Measurements from ENCODE around the gene TENM4.

TENM4 gene

DNA sequence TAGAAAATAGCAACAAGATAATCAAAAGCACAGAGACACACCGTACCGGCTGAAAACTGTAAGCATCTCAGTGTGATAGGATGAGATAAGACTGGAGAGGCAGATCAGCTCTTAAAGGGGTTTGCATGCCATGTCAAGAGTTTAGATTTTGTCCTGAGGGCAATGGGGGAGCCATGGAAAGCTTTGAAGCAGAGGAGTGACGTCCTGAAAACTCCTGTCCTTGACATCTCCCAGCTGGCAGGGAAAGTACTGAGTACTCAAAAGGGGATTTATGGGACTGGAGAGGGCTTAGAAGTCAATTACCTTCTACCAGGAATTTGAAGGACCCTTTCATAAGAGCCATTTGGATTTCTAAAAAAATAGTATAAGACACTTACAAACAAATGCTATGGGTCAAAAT is 445.7 kb downstream of the TENM4 start:
- peaks cover 58% of the 10 kb centered on the region for H3K36me3 Mint-ChIP-seq (ENCODE audit: low read depth)
- peaks cover 38% of the 10 kb centered on the region for H3K4me1 Mint-ChIP-seq
- peaks cover 28% of the 10 kb centered on the region for H3K9me3 Mint-ChIP-seq
- no peak overlapping the region for H3K27ac Mint-ChIP-seq
- TF ChIP-seq, protein P1, sequence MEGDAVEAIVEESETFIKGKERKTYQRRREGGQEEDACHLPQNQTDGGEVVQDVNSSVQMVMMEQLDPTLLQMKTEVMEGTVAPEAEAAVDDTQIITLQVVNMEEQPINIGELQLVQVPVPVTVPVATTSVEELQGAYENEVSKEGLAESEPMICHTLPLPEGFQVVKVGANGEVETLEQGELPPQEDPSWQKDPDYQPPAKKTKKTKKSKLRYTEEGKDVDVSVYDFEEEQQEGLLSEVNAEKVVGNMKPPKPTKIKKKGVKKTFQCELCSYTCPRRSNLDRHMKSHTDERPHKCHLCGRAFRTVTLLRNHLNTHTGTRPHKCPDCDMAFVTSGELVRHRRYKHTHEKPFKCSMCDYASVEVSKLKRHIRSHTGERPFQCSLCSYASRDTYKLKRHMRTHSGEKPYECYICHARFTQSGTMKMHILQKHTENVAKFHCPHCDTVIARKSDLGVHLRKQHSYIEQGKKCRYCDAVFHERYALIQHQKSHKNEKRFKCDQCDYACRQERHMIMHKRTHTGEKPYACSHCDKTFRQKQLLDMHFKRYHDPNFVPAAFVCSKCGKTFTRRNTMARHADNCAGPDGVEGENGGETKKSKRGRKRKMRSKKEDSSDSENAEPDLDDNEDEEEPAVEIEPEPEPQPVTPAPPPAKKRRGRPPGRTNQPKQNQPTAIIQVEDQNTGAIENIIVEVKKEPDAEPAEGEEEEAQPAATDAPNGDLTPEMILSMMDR (IDR thresholded peaks at IDR 0.05): no peak
- DNase-seq: no peak
- no peak overlapping the region for H3K4me3 Mint-ChIP-seq
- peaks cover 3% of the 10 kb centered on the region for H3K27me3 Mint-ChIP-seq (ENCODE audit: low read depth, poor library complexity)

DNA sequence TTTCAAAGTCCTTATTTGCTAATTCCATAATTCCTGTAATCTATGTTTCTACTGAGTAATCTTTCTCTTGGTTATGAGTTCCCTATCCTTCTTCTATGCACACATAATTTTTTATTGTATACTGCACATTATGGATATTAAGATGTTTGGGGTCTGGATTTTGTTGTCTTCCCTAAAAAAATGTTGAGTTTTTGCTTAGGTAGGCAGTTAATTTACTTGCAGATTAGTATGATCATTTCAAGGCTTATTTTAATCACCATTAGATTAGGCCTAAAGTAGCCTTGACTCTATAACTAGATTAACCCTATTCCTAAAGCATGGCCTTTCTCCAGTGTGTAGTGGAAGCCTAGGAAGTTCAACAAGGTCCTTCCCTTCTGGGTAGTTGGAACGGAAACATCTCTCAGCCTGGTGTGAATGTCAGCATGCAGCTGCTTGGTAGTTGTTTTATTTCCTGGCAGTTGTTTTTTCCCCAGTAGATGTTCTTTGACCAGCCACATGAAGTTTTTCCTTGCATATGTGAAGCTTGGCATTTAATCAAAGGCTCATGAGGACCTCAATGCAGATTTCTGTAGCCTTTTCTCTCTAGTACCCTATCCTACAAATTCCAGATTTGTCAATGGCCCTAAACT is 446.9 kb downstream of the TENM4 start:
- peaks cover 16% of the 10 kb centered on the region for H3K9me3 Mint-ChIP-seq
- DNase-seq: no peak
- H3K4me1 Mint-ChIP-seq: peaks cover 40% of the 10 kb centered on the region
- H3K27me3 Mint-ChIP-seq (ENCODE audit: low read depth, poor library complexity): peaks cover 3% of the 10 kb centered on the region
- H3K36me3 Mint-ChIP-seq (ENCODE audit: low read depth): peaks cover 45% of the 10 kb centered on the region
- TF ChIP-seq, protein P1 (IDR thresholded peaks at IDR 0.05): no peak
- no peak overlapping the region for H3K27ac Mint-ChIP-seq
- H3K4me3 Mint-ChIP-seq: no peak overlapping the region

DNA sequence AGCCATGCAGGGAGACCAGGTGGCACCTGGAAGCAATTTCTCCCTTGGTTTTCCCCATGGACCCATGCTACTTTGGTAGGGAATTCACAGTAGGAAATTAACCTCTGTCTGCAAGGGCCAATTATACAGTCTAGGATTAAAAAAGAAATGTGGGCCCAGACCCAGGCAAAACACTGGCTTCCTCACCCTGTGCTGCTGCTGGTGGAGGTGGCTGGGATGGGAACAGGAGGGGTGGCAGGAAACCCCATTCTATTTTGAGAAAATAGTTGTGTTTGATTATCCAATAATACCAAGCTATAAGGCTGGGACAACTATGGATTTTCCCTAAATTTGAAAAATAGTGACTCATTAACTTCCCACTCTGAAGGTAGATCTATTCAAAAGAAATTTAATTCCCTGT is 449.1 kb downstream of the TENM4 start:
- DNase-seq: no peak
- Mint-ChIP-seq H3K9me3 (peaks cover 6% of the 10 kb centered on the region), H3K4me3 (no peak overlapping the region), H3K4me1 (peaks cover 40% of the 10 kb centered on the region), H3K36me3 (ENCODE audit: low read depth) (peaks cover 29% of the 10 kb centered on the region), H3K27me3 (ENCODE audit: low read depth, poor library complexity) (peaks cover 3% of the 10 kb centered on the region), H3K27ac (no peak overlapping the region)
- TF ChIP-seq, protein P1 (IDR thresholded peaks at IDR 0.05): no peak

DNA sequence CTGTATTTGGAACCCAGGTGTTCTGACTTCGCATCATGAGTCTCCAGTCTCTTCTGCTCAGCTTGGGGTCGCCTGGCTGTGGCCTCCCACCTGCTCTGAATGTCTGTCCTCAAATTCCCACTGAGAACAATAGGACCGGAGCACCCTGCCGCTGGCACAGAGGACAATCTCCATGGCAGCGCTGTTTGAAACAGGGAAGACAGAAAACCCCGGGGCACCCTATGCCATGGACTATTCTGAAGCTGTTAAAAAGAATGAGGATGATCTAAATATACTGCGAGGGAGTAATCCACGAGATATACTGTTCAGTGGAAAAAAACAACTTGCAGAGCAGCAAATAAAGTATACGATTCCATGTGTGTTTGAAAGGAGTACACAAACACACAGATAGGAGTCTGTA is 450.6 kb downstream of the TENM4 start:
- peaks cover 22% of the 10 kb centered on the region for H3K36me3 Mint-ChIP-seq (ENCODE audit: low read depth)
- H3K27me3 Mint-ChIP-seq (ENCODE audit: low read depth, poor library complexity): no peaks in the 10 kb centered on the region
- no peak overlapping the region for H3K4me3 Mint-ChIP-seq
- no peak for DNase-seq
- no peak overlapping the region for H3K27ac Mint-ChIP-seq
- TF ChIP-seq, protein P1 (IDR thresholded peaks at IDR 0.05): no peak
- H3K4me1 Mint-ChIP-seq: peaks cover 42% of the 10 kb centered on the region
- peaks cover 6% of the 10 kb centered on the region for H3K9me3 Mint-ChIP-seq

DNA sequence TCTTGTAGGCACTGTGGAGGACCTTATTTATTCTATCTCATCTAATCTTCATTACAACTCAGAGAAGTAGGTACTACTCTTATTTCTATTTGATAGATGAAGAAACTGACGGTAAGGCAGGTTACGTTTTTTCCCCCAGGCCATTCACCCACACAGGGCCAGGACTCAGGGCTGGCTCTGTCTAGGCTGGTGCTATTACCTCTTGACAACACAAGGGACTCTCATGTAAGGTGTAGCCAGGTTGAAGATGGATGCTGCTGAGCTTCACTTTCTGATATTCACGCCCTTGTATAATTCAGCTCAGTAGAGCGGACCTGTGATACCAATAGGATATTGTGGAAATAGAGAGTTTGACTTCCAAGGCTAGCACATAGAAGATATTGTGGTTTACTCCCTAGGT is 453.1 kb downstream of the TENM4 start:
- TF ChIP-seq, protein P1 (IDR thresholded peaks at IDR 0.05): no peak
- Mint-ChIP-seq H3K4me1 (peaks cover 49% of the 10 kb centered on the region), H3K27ac (no peak overlapping the region), H3K27me3 (ENCODE audit: low read depth, poor library complexity) (no peaks in the 10 kb centered on the region), H3K36me3 (ENCODE audit: low read depth) (peaks cover under 1% of the 10 kb centered on the region), H3K4me3 (no peak overlapping the region), H3K9me3 (no peaks in the 10 kb centered on the region)
- no peak for DNase-seq

DNA sequence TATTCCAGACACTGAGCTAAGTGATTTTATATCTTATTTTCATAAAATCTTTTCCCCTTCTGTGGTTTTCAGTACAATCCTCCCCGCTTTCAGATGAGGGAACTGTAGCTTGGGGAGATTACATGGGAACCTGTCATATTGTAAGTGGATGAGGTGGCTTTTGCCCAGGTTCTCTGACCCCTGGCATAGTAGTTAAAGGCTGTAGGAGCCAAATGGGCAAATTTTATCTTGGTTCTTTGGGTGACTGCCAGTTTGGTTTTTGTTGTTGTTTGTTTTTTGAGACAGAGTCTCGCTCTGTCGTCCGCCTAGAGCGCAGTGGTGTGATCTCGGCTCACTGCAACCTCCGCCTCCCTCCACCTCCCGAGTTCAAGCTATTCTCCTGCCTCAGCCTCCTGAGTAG is 454.5 kb downstream of the TENM4 start:
- Mint-ChIP-seq H3K4me1 (peaks cover 45% of the 10 kb centered on the region), H3K4me3 (no peak overlapping the region), H3K27me3 (ENCODE audit: low read depth, poor library complexity) (no peaks in the 10 kb centered on the region), H3K27ac (peak overlapping the region; percentile 71), H3K36me3 (ENCODE audit: low read depth) (no peaks in the 10 kb centered on the region), H3K9me3 (no peaks in the 10 kb centered on the region)
- DNase-seq: no peak
- TF ChIP-seq, protein P1 (IDR thresholded peaks at IDR 0.05): no peak

Measured in nephron progenitor cell (in vitro differentiated cells).